HCT116 (cell line): ENCODE measurements around the gene ADAMTS6. TPM values are rescaled to one million over a fixed set of nuclear protein-coding genes. Genes with fewer than 3 reads are reported as not detected.

ENCODE experiments used
- ATAC-seq: fragments of 200-7000 bp; cut with Tn5 transposase; 2 replicates; pipeline ENCODE4 v1.9.1; 2020; ENCODE audit warnings: mild to moderate bottlenecking, moderate library complexity
- BruUV-seq: library from RNA; stranded (reverse); fragments of 400-500 nt; replicated peaks from 2 replicates; lab custom pipeline; 2021; lab: Mats Ljungman, UMichigan
- CTCF ChIA-PET: fragments of 300-600 bp; sonication (Branson Sonifier 250); formaldehyde crosslinking; loops from one replicate; lab custom pipeline; 2021; ENCODE audit warnings: antibody characterized with exemption; lab: Charles Lee
- POLR2A ChIA-PET: fragments of 300-600, 350-600 bp; sonication (Branson Sonifier 250); formaldehyde crosslinking; loops from one replicate; lab custom pipeline; 2021; ENCODE audit warnings: antibody characterized with exemption; lab: Charles Lee
- RAD21 ChIA-PET, 2 experiments: fragments of 300-600 bp; sonication (Branson Sonifier 250); formaldehyde crosslinking; loops; one replicate each; lab custom pipeline; 2023; ENCODE audit warnings: low total read pairs in 2 of 2; ENCODE audit not compliant: uncharacterized antibody in 2 of 2, unreplicated experiment in 2 of 2, low non-redundant PET in 1 of 2; lab: Charles Lee
- DNase-seq: peaks from one replicate; pipeline ENCODE4 v3.0.0-alpha.2; 2010; ENCODE audit warnings: low read depth, low spot score
- H2AFZ ChIP-seq: fragments of 200-600 bp; shearing (Covaris generic), sonication (generic); 2 replicates; pipeline ENCODE4 v1.6.1; 2017; ENCODE audit warnings: low read depth, mixed run types, mixed read lengths, antibody characterized with exemption, low read length; ENCODE audit not compliant: poor library complexity, severe bottlenecking
- H3K27ac ChIP-seq: 2 replicates; pipeline ENCODE4 v1.5.1; 2012; ENCODE audit warnings: low read depth, low read length
- H3K27me3 ChIP-seq: fragments of 200-600 bp; sonication (generic); 2 replicates; pipeline ENCODE4 v1.6.1; 2016; ENCODE audit warnings: mixed run types, low read length, mixed read lengths; ENCODE audit not compliant: insufficient read depth
- H3K36me3 ChIP-seq, 2 experiments: fragments of 200-500 bp in 1 of 2; fragments of 200-600 bp in 1 of 2; sonication (Bioruptor generic) in 1 of 2; sonication (generic) in 1 of 2; 2 replicates each; pipeline versions ENCODE4 v1.5.1 to v1.6.1; 2014 to 2016; ENCODE audit warnings: low read length in 2 of 2, inconsistent platforms in 1 of 2, mixed read lengths in 1 of 2, mixed run types in 1 of 2; ENCODE audit not compliant: insufficient read depth in 2 of 2, control insufficient read depth in 1 of 2
- H3K4me1 ChIP-seq, 2 experiments: fragments of 200-600 bp in 1 of 2; sonication (generic) in 1 of 2; 2 replicates each; pipeline versions ENCODE4 v1.5.1 to v1.6.1; 2012 to 2017; ENCODE audit warnings: low read length in 2 of 2, inconsistent platforms in 1 of 2, mild to moderate bottlenecking in 1 of 2, mixed read lengths in 1 of 2, mixed run types in 1 of 2, moderate library complexity in 1 of 2; ENCODE audit not compliant: insufficient read depth in 2 of 2, control insufficient read depth in 1 of 2
- H3K4me2 ChIP-seq: fragments of 200-600 bp; sonication (generic); 2 replicates; pipeline ENCODE4 v1.6.1; 2017; ENCODE audit warnings: mixed run types, low read length, mixed read lengths
- H3K4me3 ChIP-seq, 2 experiments: fragments of 200-600 bp in 1 of 2; sonication (generic) in 1 of 2; replicated peaks in 1 of 2; 2 replicates each; pipeline ENCODE4 v1.5.1; 2011 to 2016; ENCODE audit warnings: low read length in 2 of 2, control low read depth in 1 of 2, low read depth in 1 of 2, mild to moderate bottlenecking in 1 of 2, mixed read lengths in 1 of 2, mixed run types in 1 of 2
- H3K79me2 ChIP-seq: fragments of 200-600 bp; sonication (generic); 2 replicates; pipeline ENCODE4 v1.6.1; 2017; ENCODE audit warnings: mild to moderate bottlenecking, mixed run types, low read length, moderate library complexity, mixed read lengths; ENCODE audit not compliant: insufficient read depth
- H3K9ac ChIP-seq: fragments of 200-600 bp; sonication (generic); 2 replicates; pipeline ENCODE4 v1.6.1; 2016; ENCODE audit warnings: low read length, mixed read lengths
- H3K9me2 ChIP-seq: fragments of 200-600 bp; sonication (generic), shearing (Covaris generic); 2 replicates; pipeline ENCODE4 v1.6.1; 2017; ENCODE audit warnings: mixed run types, mild to moderate bottlenecking, moderate library complexity; ENCODE audit not compliant: insufficient read depth
- H3K9me3 ChIP-seq, 2 experiments: fragments of 200-500 bp in 1 of 2; fragments of 200-600 bp in 1 of 2; sonication (Bioruptor generic) in 1 of 2; sonication (generic) in 1 of 2; 2 replicates each; pipeline ENCODE4 v1.6.1; 2014 to 2017; ENCODE audit warnings: low read length in 2 of 2, mixed read lengths in 2 of 2, inconsistent platforms in 1 of 2, low read depth in 1 of 2, mild to moderate bottlenecking in 1 of 2, mixed run types in 1 of 2, moderate library complexity in 1 of 2; ENCODE audit not compliant: control insufficient read depth in 1 of 2, insufficient read depth in 1 of 2
- H4K20me1 ChIP-seq: fragments of 200-600 bp; sonication (generic), shearing (Covaris generic); 2 replicates; pipeline ENCODE4 v1.6.1; 2017; ENCODE audit warnings: mixed run types, mild to moderate bottlenecking, moderate library complexity; ENCODE audit not compliant: insufficient read depth
- CBX3 ChIP-seq: IDR thresholded peaks from 2 replicates; pipeline ENCODE4 v1.6.1; 2012; ENCODE audit warnings: low read depth
- CTCF ChIP-seq, 3 experiments: fragments of 200-600 bp in 1 of 3; sonication (generic) in 1 of 3; IDR thresholded peaks in 2 of 3; conservative IDR thresholded peaks in 1 of 3; 2 replicates each; pipeline ENCODE4 v1.5.1; 2012 to 2017; ENCODE audit warnings: low read depth in 2 of 3, low read length in 2 of 3, antibody characterized with exemption in 1 of 3, borderline replicate concordance in 1 of 3, control low read depth in 1 of 3, mild to moderate bottlenecking in 1 of 3, mixed read lengths in 1 of 3, mixed run types in 1 of 3, moderate library complexity in 1 of 3; ENCODE audit not compliant: insufficient read depth in 1 of 3
- ELF1 ChIP-seq: IDR thresholded peaks from 2 replicates; pipeline ENCODE4 v1.6.1; 2012; ENCODE audit warnings: low read depth, borderline replicate concordance
- EZH2 ChIP-seq: fragments of 200-600 bp; sonication (generic); IDR thresholded peaks from 2 replicates; pipeline ENCODE4 v1.6.1; 2017; ENCODE audit warnings: antibody characterized with exemption, mixed run types
- FOSL1 ChIP-seq: IDR thresholded peaks from 2 replicates; pipeline ENCODE4 v1.6.1; 2012; ENCODE audit warnings: low read depth
- JUND ChIP-seq: IDR thresholded peaks from 2 replicates; pipeline ENCODE4 v1.6.1; 2012
- MAX ChIP-seq: IDR thresholded peaks from 2 replicates; pipeline ENCODE4 v1.6.1; 2012
- POLR2A ChIP-seq: IDR thresholded peaks from 2 replicates; pipeline ENCODE4 v1.7.0; 2011; ENCODE audit warnings: borderline replicate concordance; ENCODE audit not compliant: insufficient read depth, insufficient read length; ENCODE audit errors: extremely low read depth
- POLR2AphosphoS5 ChIP-seq: IDR thresholded peaks from 2 replicates; pipeline ENCODE4 v1.6.1; 2011; ENCODE audit warnings: mild to moderate bottlenecking, low read depth, low read length, moderate library complexity
- RAD21 ChIP-seq: IDR thresholded peaks from 2 replicates; pipeline ENCODE4 v1.6.1; 2012; ENCODE audit warnings: low read depth, mild to moderate bottlenecking
- REST ChIP-seq: IDR thresholded peaks from 2 replicates; pipeline ENCODE4 v1.6.1; 2012; ENCODE audit warnings: low read depth
- SIN3A ChIP-seq: IDR thresholded peaks from 2 replicates; pipeline ENCODE4 v1.6.1; 2012; ENCODE audit warnings: low read depth
- SP1 ChIP-seq: IDR thresholded peaks from 2 replicates; pipeline ENCODE4 v1.6.1; 2012; ENCODE audit warnings: low read depth
- SRF ChIP-seq: IDR thresholded peaks from 2 replicates; pipeline ENCODE4 v1.6.1; 2012; ENCODE audit warnings: low read depth
- TCF7L2 ChIP-seq: IDR thresholded peaks from 2 replicates; pipeline ENCODE4 v1.7.0; 2011; ENCODE audit warnings: borderline replicate concordance, inconsistent platforms; ENCODE audit not compliant: insufficient read depth, insufficient read length; ENCODE audit errors: extremely low read depth
- YY1 ChIP-seq: IDR thresholded peaks from 2 replicates; pipeline ENCODE4 v1.6.1; 2011; ENCODE audit warnings: low read length, low read depth, moderate library complexity, mild to moderate bottlenecking; ENCODE audit not compliant: insufficient replicate concordance; ENCODE audit errors: extremely low read depth
- ZFX ChIP-seq: fragments of 450-650 bp; IDR thresholded peaks from 2 replicates; pipeline ENCODE4 v1.6.1; 2017
- ZNF274 ChIP-seq: fragments of 200-500 bp; sonication (Bioruptor generic); IDR thresholded peaks from 2 replicates; pipeline ENCODE4 v1.6.1; 2014; ENCODE audit warnings: mild to moderate bottlenecking, low read depth, low read length, inconsistent platforms
- intact Hi-C: fragments of 100-400 bp; cut with micrococcal nuclease; formaldehyde crosslinking; loops from 2 replicates; pipeline ENCODE4 v1.10.0; 2022
- total RNA-seq: library from RNA; stranded (reverse); gene quantifications from one replicate; pipeline ENCODE4 v1.2.1, GENCODE V29; 2021; ENCODE audit not compliant: unreplicated experiment

ADAMTS6 gene
- total RNA-seq, 1 experiment from 2014 or later: 0.93 TPM

GRCh38 chr5:65474130-65474711, 7.5 kb downstream of the ADAMTS6 start:
- Histone ChIP-seq H3K4me1 (no peaks in the 10 kb centered on the region), H3K4me3 (no peak overlapping the region), H3K79me2 (no peaks in the 10 kb centered on the region), H3K4me2 (no peak overlapping the region), H3K9me3 (no peaks in the 10 kb centered on the region), H3K27me3 (no peaks in the 10 kb centered on the region), H3K9ac (no peak overlapping the region), H3K27ac (no peak overlapping the region), H3K9me2 (no peaks in the 10 kb centered on the region), H4K20me1 (no peaks in the 10 kb centered on the region), H3K36me3 (no peaks in the 10 kb centered on the region), H2AFZ (no peak overlapping the region)
- no peak for ATAC-seq
- ChIA-PET RAD21 (no interaction called here), POLR2A (no interaction called here), CTCF (no interaction called here)
- no TSS peak for BruUV-seq
- no peak for TF ChIP-seq MAX
- no peak for TF ChIP-seq TCF7L2
- TF ChIP-seq ZFX: no peak
- no peak for TF ChIP-seq ZNF274
- no peak for TF ChIP-seq CBX3
- TF ChIP-seq POLR2AphosphoS5: no peak
- no peak for TF ChIP-seq ELF1
- no peak for TF ChIP-seq YY1
- no peak for TF ChIP-seq POLR2A
- no peak for TF ChIP-seq FOSL1
- intact Hi-C loops: no loop called here
- no peak for DNase-seq

- intact Hi-C loops: no loop called here
- ATAC-seq (no peak), DNase-seq (no peak)
- Histone ChIP-seq H3K36me3 (no peaks in the 10 kb centered on the region), H4K20me1 (no peaks in the 10 kb centered on the region), H3K9ac (no peak overlapping the region), H3K9me2 (no peaks in the 10 kb centered on the region), H3K4me1 (no peaks in the 10 kb centered on the region), H3K9me3 (no peaks in the 10 kb centered on the region), H3K4me2 (no peak overlapping the region), H3K4me3 (no peak overlapping the region), H3K27me3 (no peaks in the 10 kb centered on the region), H2AFZ (no peak overlapping the region), H3K79me2 (no peaks in the 10 kb centered on the region), H3K27ac (no peak overlapping the region)
- BruUV-seq: no TSS peak
- POLR2A ChIA-PET: no interaction called here
- RAD21 ChIA-PET: no interaction called here
- CTCF ChIA-PET: no interaction called here
- no peak for TF ChIP-seq RAD21
- TF ChIP-seq SRF: no peak
- no peak for TF ChIP-seq POLR2A
- no peak for TF ChIP-seq CTCF (IDR thresholded peaks at IDR 0.05 in 2 of 3, conservative IDR thresholded peaks at IDR 0.05 in 1 of 3; ENCODE audit: borderline replicate concordance in 1 of 3, insufficient read depth in 1 of 3, low read depth in 2 of 3, low read length in 2 of 3)
- no peak for TF ChIP-seq POLR2AphosphoS5
- no peak for TF ChIP-seq SP1
- TF ChIP-seq SIN3A: no peak
- no peak for TF ChIP-seq REST
- TF ChIP-seq JUND: no peak
- no peak for TF ChIP-seq EZH2
Observed at GRCh38 chr5:65468633-65469032, 13.1 kb downstream of the ADAMTS6 start.
